Left renal pelvis (tissue), 4 donors: ENCODE measurements around the gene PCDHGA9. TPM values are rescaled to one million over a fixed set of nuclear protein-coding genes. Genes with fewer than 3 reads are reported as not detected.
"Not testable (repeated sequence)": the region's sequence is repeated elsewhere in the genome, so short reads cannot be mapped to it uniquely, and the experiment has no call there.

Source experiments
- DNase-seq, 4 donors: peaks; one replicate each; pipeline ENCODE4 v3.0.0-alpha.2; 2013; ENCODE audit warnings: low read depth in 4 of 4, low spot score in 3 of 4
- polyA plus RNA-seq, 4 donors: library from polyadenylated mRNA; unstranded; fragments of 120-200 nt; gene quantifications; one replicate each; pipeline ENCODE4 v1.2.1, GENCODE V29; 2013; ENCODE audit not compliant: insufficient read length in 4 of 4

The PCDHGA9 gene
- polyA plus RNA-seq, 4 donors = 4.9 to 10.1 (median 6.6) TPM

DNA sequence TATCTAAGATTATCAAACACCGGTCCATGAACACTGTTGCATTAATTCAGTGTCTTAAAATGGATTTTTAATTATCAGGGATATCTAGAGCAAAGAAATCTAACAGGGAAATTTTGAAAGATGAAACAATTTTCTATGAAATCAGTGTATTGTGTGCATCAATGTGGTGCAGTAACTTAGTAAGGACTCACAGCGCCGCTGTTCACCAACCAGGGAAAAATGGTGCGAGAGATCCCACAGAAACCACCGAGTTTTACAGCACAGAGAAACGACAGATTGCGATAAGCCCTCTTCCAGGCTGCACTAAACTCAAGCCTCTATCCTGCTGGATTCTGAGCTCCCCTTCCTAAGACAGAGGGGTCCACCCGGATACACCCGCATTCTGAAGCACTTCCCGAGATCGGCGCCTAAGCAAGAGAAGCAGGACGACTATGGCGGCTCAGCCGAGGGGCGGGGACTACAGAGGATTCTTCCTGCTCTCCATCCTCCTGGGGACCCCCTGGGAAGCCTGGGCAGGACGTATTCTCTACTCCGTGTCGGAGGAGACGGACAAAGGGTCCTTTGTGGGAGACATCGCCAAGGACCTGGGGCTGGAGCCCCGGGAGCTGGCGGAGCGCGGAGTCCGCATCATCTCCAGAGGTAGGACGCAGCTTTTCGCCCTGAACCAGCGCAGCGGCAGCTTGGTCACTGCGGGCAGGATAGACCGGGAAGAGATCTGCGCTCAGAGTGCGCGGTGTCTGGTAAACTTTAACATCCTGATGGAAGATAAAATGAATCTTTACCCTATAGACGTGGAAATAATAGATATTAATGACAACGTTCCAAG is 19.9 kb upstream of the PCDHGA9 start, which contains the start of gene PCDHGA7:
TSS of gene PCDHGA7 (plus strand) at position 274 of the 826 bp plus-strand sequence. CDS start at position 432, 158 bp downstream.
- no peak for DNase-seq

DNA sequence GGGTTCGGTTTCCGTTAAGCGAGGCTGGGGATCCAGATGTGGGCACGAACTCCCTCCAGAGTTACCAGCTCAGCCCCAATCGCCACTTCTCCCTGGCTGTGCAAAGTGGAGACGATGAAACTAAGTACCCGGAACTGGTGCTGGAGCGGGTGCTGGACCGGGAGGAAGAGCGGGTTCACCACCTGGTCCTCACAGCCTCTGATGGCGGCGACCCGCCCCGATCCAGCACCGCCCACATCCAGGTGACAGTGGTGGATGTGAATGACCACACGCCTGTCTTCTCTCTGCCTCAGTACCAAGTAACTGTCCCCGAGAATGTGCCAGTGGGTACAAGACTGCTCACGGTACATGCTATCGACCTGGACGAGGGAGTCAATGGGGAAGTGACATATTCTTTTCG is 19.2 kb upstream of the PCDHGA9 start:
- no peak for DNase-seq

DNA sequence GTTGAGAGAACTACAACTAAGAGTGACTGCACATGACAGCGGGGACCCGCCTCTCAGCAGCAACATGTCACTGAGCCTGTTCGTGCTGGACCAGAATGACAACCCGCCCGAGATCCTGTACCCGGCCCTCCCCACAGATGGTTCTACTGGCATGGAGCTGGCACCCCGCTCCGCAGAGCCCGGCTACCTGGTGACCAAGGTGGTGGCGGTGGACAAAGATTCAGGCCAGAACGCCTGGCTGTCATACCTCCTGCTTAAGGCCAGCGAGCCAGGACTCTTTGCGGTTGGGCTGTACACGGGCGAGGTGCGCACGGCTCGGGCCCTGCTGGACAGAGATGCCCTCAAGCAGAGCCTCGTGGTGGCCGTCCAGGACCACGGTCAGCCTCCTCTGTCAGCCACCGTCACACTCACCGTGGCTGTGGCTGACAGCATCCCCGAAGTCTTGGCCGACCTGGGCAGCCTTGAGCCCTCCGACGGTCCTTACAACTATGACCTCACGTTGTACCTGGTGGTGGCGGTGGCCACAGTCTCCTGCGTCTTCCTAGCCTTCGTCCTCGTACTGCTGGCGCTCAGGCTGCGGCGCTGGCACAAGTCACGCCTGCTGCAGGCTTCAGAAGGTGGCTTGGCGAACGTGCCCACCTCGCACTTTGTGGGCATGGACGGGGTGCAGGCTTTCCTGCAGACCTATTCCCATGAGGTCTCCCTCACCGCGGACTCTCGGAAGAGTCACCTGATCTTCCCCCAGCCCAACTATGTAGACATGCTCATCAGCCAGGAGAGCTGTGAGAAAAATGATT is 17.9 kb upstream of the PCDHGA9 start:
- no peak for DNase-seq

DNA sequence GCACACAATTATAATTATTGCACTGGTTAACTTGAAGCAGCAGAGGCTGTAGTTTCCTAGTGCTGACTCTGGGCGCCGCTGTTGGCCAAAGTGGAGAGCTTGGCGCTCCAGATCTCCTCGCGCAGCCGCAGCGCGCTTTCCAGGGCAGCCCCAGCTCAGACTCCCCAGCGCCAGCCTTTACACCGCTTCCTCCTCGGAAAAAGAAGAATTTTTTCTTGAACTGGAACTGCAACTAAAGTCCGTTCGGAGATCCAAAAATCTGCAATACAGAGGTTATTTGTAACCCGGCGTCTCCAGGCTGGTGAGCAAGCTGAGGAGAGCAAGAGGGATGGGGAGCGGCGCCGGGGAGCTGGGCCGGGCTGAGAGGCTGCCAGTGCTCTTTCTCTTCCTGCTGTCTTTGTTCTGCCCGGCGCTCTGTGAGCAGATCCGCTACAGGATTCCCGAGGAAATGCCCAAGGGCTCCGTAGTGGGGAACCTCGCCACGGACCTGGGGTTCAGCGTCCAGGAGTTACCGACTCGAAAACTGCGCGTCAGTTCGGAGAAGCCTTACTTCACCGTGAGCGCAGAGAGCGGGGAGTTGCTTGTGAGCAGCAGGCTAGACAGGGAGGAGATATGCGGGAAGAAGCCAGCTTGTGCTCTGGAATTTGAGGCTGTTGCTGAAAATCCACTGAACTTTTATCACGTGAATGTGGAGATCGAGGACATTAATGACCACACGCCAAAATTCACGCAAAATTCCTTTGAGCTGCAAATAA is 14.8 kb upstream of the PCDHGA9 start, which contains the start of gene PCDHGB4:
TSS of gene PCDHGB4 (plus strand) at position 142 of the 755 bp plus-strand sequence. CDS start at position 329, 187 bp downstream.
- not testable (repeated sequence) for DNase-seq

DNA sequence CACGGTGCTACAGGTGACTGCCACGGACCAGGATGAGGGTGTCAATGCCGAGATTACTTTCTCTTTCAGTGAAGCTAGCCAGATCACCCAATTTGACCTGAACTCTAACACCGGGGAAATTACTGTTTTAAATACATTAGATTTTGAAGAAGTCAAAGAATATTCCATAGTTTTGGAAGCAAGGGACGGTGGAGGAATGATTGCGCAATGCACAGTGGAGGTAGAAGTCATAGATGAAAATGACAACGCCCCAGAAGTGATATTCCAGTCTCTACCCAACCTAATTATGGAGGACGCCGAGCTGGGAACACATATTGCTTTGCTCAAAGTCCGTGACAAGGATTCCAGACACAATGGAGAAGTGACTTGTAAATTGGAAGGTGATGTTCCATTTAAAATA is 13.9 kb upstream of the PCDHGA9 start:
- DNase-seq = no peak

DNA sequence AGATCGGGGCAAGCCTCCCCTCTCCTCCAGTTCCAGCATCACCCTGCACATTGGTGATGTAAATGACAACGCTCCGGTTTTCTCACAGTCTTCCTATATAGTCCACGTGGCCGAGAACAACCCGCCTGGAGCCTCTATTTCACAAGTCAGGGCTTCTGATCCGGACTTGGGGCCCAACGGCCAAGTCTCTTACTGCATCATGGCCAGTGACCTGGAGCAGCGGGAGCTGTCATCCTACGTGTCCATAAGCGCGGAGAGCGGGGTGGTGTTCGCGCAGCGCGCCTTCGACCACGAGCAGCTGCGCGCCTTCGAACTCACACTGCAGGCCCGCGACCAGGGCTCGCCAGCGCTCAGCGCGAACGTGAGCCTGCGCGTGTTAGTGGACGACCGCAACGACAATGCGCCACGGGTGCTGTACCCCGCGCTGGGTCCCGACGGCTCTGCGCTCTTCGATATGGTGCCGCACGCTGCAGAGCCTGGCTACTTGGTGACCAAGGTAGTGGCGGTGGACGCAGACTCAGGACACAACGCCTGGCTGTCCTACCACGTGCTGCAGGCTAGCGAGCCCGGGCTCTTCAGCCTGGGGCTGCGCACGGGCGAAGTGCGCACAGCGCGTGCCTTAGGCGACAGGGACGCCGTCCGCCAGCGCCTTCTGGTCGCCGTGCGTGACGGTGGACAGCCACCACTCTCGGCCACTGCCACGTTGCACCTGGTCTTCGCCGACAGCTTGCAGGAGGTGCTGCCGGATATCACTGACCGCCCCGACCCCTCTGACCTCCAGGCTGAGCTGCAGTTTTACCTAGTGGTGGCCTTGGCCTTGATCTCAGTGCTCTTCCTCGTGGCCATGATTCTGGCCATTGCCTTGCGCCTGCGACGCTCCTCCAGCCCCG is 13.2 kb upstream of the PCDHGA9 start:
- no peak for DNase-seq

DNA sequence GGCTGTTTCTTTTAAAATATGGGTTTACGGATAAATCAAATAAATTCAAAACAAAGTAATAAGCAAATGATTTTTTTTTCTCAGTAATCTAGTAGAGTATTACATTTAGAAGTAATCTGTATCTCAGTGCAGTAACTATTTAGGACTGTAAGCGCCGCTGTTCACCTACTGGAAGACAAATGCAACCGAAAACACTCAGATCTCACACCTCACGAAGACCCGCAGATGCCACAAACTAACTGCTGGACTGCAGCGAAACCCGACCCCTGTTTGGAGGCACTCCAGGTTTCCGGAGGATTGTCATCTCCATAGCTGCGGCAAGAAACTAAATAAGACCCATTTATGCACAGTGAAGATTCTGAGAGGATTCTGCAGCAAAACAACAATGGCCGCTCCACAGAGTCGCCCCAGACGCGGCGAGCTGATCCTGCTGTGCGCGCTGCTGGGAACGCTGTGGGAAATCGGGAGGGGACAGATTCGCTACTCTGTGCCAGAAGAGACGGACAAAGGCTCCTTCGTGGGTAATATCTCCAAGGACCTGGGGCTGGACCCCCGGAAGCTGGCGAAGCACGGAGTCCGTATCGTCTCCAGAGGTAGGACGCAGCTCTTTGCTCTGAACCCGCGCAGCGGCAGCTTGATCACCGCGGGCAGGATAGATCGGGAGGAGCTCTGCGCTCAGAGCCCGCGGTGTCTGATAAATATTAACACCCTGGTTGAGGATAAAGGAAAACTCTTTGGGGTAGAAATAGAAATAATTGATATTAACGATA is 10.0 kb upstream of the PCDHGA9 start, which contains the start of gene PCDHGA8:
TSS of gene PCDHGA8 (plus strand) at position 205 of the 770 bp plus-strand sequence. CDS start at position 386, 181 bp downstream.
- no peak for DNase-seq

DNA sequence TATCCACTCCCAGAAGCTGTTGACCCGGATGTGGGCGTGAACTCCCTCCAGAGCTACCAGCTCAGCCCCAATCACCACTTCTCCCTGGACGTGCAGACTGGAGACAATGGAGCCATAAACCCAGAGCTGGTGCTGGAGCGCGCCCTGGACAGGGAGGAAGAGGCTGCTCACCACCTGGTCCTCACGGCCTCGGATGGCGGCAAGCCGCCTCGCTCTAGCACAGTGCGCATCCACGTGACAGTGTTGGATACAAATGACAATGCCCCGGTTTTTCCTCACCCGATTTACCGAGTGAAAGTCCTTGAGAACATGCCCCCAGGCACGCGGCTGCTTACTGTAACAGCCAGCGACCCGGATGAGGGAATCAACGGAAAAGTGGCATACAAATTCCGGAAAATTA is 9.3 kb upstream of the PCDHGA9 start:
- DNase-seq = no peak

DNA sequence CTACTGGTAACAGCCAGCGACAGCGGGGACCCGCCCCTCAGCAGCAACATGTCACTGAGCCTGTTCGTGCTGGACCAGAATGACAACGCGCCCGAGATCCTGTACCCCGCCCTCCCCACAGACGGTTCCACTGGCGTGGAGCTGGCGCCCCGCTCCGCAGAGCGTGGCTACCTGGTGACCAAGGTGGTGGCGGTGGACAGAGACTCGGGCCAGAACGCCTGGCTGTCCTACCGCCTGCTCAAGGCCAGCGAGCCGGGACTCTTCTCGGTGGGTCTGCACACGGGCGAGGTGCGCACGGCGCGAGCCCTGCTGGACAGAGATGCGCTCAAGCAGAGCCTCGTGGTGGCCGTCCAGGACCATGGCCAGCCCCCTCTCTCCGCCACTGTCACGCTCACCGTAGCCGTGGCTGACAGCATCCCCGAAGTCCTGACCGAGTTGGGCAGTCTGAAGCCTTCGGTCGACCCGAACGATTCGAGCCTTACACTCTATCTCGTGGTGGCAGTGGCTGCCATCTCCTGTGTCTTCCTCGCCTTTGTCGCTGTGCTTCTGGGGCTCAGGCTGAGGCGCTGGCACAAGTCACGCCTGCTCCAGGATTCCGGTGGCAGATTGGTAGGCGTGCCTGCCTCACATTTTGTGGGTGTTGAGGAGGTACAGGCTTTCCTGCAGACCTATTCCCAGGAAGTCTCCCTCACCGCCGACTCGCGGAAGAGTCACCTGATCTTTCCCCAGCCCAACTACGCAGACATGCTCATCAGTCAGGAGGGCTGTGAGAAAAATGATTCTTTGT is 8.0 kb upstream of the PCDHGA9 start:
- not testable (repeated sequence) for DNase-seq

DNA sequence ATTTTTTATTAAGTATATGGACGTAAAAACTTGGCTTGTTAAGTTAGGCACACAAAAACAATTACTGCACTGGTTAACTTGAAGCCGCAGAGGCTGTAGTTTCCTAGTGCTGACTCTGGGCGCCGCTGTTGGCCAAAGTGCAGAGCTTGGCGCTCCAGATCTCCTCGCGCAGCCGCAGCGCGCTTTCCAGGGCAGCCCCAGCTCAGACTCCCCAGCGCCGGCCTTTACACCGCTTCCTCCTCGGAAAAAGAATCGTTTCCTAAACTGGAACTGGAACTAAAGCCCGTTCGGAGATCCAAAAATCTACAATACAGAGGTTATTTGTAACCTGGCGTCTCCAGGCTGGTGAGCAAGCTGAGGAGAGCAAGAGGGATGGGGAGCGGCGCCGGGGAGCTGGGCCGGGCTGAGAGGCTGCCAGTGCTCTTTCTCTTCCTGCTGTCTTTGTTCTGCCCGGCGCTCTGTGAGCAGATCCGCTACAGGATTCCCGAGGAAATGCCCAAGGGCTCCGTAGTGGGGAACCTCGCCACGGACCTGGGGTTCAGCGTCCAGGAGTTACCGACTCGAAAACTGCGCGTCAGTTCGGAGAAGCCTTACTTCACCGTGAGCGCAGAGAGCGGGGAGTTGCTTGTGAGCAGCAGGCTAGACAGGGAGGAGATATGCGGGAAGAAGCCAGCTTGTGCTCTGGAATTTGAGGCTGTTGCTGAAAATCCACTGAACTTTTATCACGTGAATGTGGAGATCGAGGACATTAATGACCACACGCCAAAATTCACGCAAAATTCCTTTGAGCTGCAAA is 4.6 kb upstream of the PCDHGA9 start, which contains the start of gene PCDHGB5:
TSS of gene PCDHGB5 (plus strand) at position 192 of the 796 bp plus-strand sequence. CDS start at position 373, 181 bp downstream.
- DNase-seq = not testable (repeated sequence)

DNA sequence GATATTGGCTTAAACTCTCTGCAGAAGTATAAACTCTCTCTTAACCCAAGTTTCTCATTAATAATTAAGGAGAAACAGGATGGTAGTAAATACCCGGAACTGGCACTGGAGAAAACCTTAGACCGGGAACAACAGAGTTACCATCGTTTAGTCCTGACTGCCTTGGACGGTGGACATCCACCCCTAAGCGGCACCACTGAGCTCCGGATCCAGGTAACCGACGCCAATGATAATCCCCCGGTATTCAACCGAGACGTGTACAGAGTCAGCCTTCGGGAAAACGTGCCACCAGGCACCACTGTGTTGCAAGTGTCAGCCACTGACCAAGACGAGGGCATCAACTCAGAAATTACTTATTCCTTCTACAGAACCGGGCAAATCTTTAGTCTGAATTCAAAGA is 4.0 kb upstream of the PCDHGA9 start:
- DNase-seq = no peak

DNA sequence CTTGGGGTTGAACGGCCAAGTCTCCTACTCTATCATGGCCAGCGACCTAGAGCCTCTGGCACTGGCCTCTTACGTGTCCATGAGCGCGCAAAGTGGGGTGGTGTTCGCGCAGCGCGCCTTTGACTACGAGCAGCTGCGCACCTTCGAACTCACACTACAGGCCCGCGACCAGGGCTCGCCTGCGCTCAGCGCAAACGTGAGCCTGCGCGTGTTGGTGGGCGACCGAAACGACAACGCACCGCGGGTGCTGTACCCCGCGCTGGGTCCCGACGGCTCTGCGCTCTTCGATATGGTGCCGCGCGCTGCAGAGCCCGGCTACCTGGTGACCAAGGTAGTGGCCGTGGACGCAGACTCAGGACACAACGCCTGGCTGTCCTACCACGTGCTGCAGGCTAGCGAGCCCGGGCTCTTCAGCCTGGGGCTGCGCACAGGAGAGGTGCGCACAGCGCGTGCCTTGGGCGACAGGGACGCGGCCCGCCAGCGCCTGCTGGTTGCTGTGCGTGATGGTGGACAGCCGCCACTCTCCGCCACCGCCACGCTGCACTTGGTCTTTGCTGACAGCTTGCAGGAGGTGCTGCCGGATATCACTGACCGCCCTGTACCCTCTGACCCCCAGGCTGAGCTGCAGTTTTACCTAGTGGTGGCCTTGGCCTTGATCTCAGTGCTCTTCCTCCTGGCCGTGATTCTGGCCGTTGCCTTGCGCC is 2.9 kb upstream of the PCDHGA9 start:
- no peak for DNase-seq

DNA sequence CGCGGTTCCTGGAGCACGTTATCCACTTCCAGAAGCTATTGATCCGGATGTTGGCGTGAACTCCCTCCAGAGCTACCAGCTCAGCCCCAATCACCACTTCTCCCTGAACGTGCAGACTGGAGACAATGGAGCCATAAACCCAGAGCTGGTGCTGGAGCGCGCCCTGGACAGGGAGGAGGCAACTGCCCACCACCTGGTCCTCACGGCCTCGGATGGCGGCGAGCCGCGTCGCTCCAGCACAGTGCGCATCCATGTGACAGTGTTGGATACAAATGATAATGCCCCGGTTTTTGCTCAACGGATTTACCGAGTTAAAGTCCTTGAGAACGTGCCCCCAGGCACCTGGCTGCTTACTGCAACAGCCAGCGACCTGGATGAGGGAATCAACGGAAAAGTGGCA is 809 bp downstream of the PCDHGA9 start:
- DNase-seq = no peak

DNA sequence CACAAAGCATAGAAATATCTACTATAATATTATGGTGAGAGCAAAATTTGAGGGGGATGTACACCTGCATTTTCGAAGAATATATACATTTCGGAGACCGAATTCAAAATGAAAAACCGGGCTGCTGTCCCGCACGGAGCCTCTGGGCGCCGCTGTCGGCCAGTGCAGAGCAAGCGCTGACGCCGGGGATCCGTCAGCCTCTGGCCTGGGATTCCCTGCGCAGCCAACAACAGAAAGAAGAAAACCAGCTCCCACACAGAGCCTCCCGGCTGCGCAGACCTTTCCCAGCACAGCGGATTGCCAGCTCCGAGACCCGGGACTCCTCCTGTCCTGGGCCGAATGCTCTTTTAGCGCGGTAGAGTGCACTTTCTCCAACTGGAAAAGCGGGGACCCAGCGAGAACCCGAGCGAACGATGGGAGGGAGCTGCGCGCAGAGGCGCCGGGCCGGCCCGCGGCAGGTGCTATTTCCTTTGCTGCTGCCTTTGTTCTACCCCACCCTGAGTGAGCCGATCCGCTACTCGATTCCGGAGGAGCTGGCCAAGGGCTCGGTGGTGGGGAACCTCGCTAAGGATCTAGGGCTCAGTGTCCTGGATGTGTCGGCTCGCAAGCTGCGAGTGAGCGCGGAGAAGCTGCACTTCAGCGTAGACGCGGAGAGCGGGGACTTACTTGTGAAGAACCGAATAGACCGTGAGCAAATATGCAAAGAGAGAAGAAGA is 5.4 kb downstream of the PCDHGA9 start, which contains the start of gene PCDHGB6:
TSS of gene PCDHGB6 (plus strand) at position 232 of the 716 bp plus-strand sequence. CDS start at position 414, 182 bp downstream.
- not testable (repeated sequence) for DNase-seq

DNA sequence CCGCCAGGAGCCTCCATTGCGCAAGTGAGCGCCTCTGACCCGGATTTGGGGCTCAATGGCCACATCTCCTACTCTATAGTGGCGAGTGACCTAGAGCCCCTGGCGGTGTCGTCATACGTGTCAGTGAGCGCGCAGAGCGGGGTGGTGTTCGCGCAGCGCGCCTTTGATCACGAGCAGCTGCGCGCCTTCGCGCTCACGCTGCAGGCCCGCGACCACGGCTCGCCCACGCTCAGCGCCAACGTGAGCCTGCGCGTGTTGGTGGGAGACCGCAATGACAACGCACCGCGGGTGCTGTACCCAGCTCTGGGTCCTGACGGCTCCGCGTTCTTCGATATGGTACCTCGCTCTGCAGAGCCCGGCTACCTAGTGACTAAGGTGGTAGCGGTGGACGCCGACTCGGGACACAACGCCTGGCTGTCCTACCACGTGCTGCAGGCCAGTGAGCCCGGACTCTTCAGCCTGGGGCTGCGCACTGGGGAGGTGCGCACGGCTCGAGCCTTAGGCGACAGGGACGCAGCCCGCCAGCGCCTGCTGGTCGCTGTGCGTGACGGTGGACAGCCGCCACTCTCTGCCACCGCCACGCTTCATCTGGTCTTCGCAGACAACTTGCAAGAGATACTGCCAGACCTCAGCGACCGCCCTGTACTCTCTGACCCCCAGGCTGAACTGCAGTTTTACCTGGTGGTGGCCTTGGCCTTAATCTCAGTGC is 7.2 kb downstream of the PCDHGA9 start:
- DNase-seq = no peak
